ENCODE data around the gene MAGOH. TPM values are rescaled to one million over a fixed set of nuclear protein-coding genes. Genes with fewer than 3 reads are reported as not detected.
"Not testable (repeated sequence)": the region's sequence is repeated elsewhere in the genome, so short reads cannot be mapped to it uniquely, and the experiment has no call there.

Gene MAGOH
- polyA plus RNA-seq, 4 donors = 80.5 to 97.3 (median 90.7) TPM

DNA sequence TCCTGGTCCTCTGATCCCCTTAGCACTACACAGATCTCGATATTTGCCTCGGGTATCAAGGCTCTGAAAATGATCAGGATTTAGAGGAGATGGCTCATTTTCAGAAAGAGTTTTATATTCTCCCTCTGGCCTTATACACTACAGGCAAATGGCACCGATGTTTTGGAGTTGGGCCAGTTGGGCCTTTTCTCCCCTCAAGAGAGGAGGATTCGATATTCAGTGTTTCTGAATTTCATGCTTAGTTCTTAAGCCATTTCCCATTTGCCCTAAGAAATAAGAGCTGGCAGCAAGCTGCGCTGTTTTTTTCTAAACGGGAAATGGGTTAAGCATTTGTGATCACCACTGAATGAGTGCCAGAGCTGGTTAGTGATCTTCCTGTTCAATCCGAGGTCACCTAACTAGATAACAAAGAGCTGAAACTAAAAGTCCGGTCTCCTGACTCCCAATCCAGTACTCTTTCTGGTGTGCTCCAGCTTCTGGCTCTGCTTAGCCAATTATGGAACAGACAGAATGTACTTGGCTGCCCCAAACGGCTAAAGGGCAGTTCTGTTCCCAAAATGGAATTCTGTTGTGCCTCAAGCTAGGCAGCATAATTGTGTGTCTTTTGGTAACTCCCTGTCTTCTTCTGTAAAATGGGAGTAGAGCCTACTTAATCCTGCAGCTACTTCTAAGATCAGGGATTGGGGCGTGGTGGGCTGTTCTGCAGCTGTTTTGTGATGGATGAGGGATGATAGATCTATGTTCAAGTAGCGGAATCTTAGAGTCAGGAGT, 42.9 kb downstream of the MAGOH start:
- DNase-seq (ENCODE audit: low read depth in 4 of 4, low spot score in 3 of 4) = no peak

DNA sequence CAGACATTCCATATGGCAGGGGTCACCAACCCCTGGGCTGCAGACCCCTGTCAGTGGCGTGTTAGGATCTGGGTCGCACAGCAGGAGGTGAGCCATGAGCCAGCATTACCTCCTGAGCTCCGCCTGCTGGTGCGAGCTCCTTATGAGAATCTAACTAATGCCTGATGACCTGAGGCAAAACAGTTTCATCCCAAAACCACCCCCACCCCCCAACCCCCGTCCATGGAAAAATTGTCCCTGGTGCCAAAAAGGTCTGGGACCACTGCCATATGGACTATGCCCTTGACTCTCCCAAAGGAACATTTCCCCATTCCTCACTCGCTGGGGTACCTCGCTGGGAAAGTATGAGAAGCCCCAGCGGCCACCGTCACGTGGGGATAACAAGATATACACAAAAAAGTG, 48.1 kb downstream of the MAGOH start:
- DNase-seq (ENCODE audit: low read depth in 4 of 4, low spot score in 3 of 4) = no peak

DNA sequence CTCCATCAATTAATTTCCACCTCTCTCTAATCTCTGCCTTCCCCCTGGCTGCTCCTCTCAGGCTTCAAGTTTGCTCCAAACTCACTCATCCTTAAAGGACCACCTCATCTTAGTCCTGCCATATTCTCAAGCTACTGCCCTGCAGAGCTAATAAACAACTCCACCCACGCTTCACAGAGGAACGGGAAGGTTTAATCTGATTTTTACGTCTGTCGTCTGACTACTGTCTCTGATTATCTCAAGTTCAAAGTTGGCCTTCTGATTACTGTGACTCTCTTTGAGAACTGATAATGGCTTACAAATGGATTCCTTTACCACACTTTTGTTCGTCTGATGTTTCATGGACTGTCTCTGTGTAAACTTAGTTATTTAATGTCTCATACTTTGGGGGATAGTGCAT, 49.3 kb downstream of the MAGOH start:
- DNase-seq (ENCODE audit: low read depth in 4 of 4, low spot score in 3 of 4) = no peak

DNA sequence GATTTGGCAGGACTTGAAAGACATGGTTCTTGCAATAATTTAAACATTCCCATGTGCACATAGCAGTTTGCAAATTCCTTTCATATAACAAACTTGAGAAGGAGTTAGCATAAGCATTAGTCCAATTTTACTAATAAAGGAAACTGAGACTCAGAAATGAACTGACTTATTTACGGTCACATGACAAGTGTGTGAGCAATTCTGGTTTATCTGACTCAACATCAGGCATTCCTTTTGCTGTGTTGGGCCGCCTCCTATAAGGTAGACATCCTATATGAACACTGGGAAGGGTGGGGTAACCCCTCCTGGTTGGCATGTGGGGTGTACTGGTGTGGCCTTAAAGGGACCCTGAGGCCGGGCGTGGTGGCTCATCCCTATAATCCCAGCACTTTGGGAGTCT, 50.2 kb downstream of the MAGOH start:
- no peak for DNase-seq (ENCODE audit: low read depth in 4 of 4, low spot score in 3 of 4)

DNA sequence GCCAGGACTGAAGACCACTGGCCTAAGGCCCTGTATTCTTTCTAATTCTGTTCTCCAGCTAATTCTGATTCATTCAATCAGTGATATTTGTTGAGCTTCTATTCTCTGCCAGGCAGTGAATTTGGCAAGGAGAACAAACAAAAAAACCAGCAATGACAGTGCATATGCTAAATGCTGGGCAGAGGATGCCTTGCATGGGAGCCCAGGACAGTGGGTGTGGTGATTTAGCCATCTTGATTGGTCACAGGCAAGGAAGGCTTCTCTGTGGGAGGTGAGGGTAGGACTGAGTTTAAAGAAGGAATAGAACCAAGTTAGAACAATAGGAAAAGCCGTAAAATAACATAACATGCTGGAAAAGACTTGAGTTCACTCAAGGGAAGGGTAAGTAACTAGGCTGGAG, 50.9 kb downstream of the MAGOH start:
- DNase-seq (ENCODE audit: low read depth in 4 of 4, low spot score in 3 of 4) = no peak

- no peak for DNase-seq (ENCODE audit: low read depth in 4 of 4, low spot score in 3 of 4)
Observed at GRCh38 chr1:53186533-53186932, 51.8 kb downstream of the MAGOH start.

- not testable (repeated sequence) for DNase-seq (ENCODE audit: low read depth in 4 of 4, low spot score in 3 of 4)
Observed at GRCh38 chr1:53185955-53186297, 52.4 kb downstream of the MAGOH start.

DNA sequence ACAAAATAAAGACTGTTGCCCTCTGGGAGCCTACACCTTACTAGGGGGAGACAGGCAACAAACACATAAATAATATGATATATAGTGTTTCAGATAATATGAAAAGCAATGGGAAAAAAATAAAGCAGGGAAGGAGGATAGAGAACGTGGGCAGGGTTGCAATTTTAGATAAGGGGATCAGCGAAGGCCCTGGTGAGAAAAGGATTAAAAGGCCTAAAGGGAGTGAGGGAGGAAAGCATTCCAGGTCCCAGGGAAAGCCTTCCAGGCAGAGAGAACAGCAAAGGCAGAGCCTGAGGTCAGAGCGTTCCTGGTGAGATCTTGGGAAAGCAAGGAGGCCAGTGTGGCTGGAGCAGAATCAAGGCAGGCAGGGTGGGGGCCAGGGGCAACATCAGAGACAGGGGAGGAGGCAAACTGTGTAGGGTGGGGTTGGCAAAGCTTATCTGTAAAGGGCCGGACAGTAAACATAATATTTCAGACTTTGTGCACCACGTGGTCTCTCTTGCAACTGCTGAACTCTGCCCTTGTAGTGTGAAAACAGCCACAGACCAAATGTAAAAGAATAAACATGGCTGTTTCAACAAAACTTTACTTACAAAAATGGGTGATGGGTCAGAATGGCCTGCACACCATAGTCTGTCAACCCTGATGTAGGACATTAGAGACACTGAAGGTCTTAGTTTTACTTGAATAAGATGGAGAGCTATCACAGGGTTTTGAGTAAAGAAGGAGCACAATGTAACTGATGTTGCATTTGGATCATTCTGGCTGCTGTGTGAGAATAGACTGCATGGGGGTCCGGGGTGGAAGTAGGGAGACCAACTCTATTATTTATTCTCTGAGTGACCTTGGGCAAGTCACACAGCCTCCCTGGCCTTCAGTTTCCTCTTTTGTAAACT, 55.0 kb downstream of the MAGOH start:
- no peak for DNase-seq (ENCODE audit: low read depth in 4 of 4, low spot score in 3 of 4)

- DNase-seq (ENCODE audit: low read depth in 4 of 4, low spot score in 3 of 4) = no peak
Observed at GRCh38 chr1:53182716-53183094, 55.6 kb downstream of the MAGOH start.

- peak; percentile 72 to 79 (median 76) for DNase-seq (ENCODE audit: low read depth in 4 of 4, low spot score in 3 of 4)
Observed at GRCh38 chr1:53182111-53182593, 56.2 kb downstream of the MAGOH start.

DNA sequence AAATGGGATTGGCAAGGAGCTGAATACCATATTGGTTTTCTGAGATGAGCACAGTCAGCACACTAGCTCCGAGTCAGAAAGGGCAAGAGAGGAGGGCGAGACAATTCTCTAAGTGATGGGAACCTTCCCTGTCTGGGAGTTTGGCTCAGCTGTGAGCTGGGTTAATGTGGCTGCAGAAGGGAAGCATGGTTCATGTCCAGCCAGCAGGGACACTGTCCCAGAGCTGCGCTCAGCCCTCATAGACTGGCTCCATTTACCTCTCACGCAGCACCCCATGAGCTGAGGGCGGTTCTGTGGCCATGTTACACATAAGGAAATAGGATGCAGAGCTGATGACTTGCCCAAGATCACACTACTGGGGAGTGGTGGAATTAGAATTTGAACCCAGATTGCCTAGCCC, 57.4 kb downstream of the MAGOH start:
- DNase-seq (ENCODE audit: low read depth in 4 of 4, low spot score in 3 of 4) = no peak

GRCh38 chr1:53180226-53180625, 58.1 kb downstream of the MAGOH start:
- DNase-seq (ENCODE audit: low read depth in 4 of 4, low spot score in 3 of 4) = no peak

Other genes with a start within 250 kb of the MAGOH start
- gene PODN, start 176.3 kb downstream of the MAGOH start, polyA plus RNA-seq (ENCODE audit: insufficient read length in 4 of 4) = 1 to 10 TPM; 2.0 to 3.3 (median 2.2) TPM
- under 1 TPM; 0.08 to 0.12 (median 0.10) TPM for gene SLC1A7, start 95.9 kb downstream of the MAGOH start, polyA plus RNA-seq (ENCODE audit: insufficient read length in 4 of 4)
- gene CPT2, start 41.7 kb downstream of the MAGOH start, polyA plus RNA-seq (ENCODE audit: insufficient read length in 4 of 4) = 10 to 100 TPM; 27.4 to 33.8 (median 30.3) TPM
- gene CZIB, start 17.9 kb downstream of the MAGOH start, polyA plus RNA-seq (ENCODE audit: insufficient read length in 4 of 4) = 10 to 100 TPM; 76.1 to 95.5 (median 83.7) TPM
- 1 to 10 TPM; 4.8 to 6.6 (median 5.3) TPM for gene LRP8, start 89.6 kb upstream of the MAGOH start, polyA plus RNA-seq (ENCODE audit: insufficient read length in 4 of 4)
- under 1 TPM in 3 of 4 donors, not detected in 1; 0.04 to 0.18 (median 0.17) TPM for gene DMRTB1, start 220.9 kb upstream of the MAGOH start, polyA plus RNA-seq (ENCODE audit: insufficient read length in 4 of 4)

Measured in right renal pelvis (tissue), 4 donors.